A549 (cell line): Measurements from ENCODE around the gene ZSCAN25.

ENCODE experiments used
- CTCF ChIP-seq: fragments of >200 bp; sonication (Bioruptor Twin); formaldehyde crosslinking; IDR thresholded peaks from 3 replicates; pipeline ENCODE4 v1.5.1; 2016
- JUNB ChIP-seq: fragments of >200 bp; sonication (Bioruptor Twin); formaldehyde crosslinking; IDR thresholded peaks from 2 replicates; pipeline ENCODE4 v1.6.1; 2016
- MAFK ChIP-seq: fragments of 450-650 bp; IDR thresholded peaks from 2 replicates; pipeline ENCODE4 v1.6.1; 2014; ENCODE audit not compliant: partially characterized antibody
- RCOR1 ChIP-seq: fragments of 150-350 bp; IDR thresholded peaks from 2 replicates; pipeline ENCODE4 v1.6.1; 2014; ENCODE audit warnings: antibody characterized with exemption, low read length, low read depth

DNA sequence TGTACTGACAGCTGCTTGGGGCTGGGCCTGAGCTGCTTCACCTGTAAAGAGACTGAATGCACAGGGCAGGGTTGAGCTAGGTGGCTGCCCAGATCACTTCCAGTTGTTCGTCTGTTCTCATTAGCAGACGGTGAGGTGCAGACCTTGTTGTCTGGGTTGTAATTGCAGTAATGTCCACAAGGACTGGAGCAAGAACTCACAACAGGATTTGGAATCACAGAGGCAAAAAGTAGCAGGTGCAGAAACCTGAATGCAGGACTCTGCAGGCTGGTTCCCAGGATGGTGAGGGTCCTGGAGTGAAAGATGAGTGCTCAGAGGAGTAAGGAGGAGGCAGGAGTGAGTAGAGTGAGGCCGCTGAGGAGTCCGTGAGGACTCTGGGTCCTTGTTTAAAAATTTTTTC is 9.2 kb downstream of the ZSCAN25 start:
- TF ChIP-seq CTCF (no peak), MAFK (no peak), JUNB (no peak), RCOR1 (no peak)
